RWPE2 (cell line): ENCODE results near the gene FES.

ENCODE experiments used
- ATAC-seq: fragments of 200-7000 bp; cut with Tn5 transposase; 3 replicates; pipeline ENCODE4 v1.9.1; 2021; ENCODE audit warnings: low read depth
- DNase-seq: peaks from one replicate; pipeline ENCODE4 v3.0.0-alpha.2; 2020; ENCODE audit warnings: low spot score
- H3K27ac ChIP-seq: fragments of 450-650 bp; 2 replicates; pipeline ENCODE4 v1.5.1; 2017; ENCODE audit warnings: mild to moderate bottlenecking; ENCODE audit not compliant: poor library complexity, severe bottlenecking
- H3K27me3 ChIP-seq: fragments of 250-450 bp; sonication (Bioruptor Pico); 2 replicates; pipeline ENCODE4 v1.5.1; 2021; ENCODE audit warnings: mild to moderate bottlenecking, moderate library complexity; ENCODE audit not compliant: insufficient read depth, poor library complexity, severe bottlenecking
- H3K36me3 ChIP-seq: fragments of 250-450 bp; sonication (Bioruptor Pico); 2 replicates; pipeline ENCODE4 v1.5.1; 2020; ENCODE audit warnings: low read depth, mild to moderate bottlenecking, moderate library complexity
- H3K4me1 ChIP-seq: fragments of 250-450 bp; sonication (Bioruptor Pico); 2 replicates; pipeline ENCODE4 v1.5.1; 2021; ENCODE audit warnings: mild to moderate bottlenecking, moderate library complexity; ENCODE audit not compliant: insufficient read depth, poor library complexity, severe bottlenecking
- H3K4me3 ChIP-seq: fragments of 250-450 bp; sonication (Bioruptor Pico); 2 replicates; pipeline ENCODE4 v1.5.1; 2021; ENCODE audit warnings: mild to moderate bottlenecking, moderate library complexity; ENCODE audit not compliant: severe bottlenecking
- H3K9me3 ChIP-seq: fragments of 250-450 bp; sonication (Bioruptor Pico); 2 replicates; pipeline ENCODE4 v1.5.1; 2021; ENCODE audit warnings: mild to moderate bottlenecking, moderate library complexity; ENCODE audit not compliant: severe bottlenecking
- CTCF ChIP-seq: fragments of 450-650 bp; IDR thresholded peaks from one replicate; pipeline ENCODE4 v1.5.1; 2017; ENCODE audit warnings: mild to moderate bottlenecking, moderate library complexity; ENCODE audit not compliant: poor library complexity, severe bottlenecking

FES gene

GRCh38 chr15:90865702-90866101 is 18.6 kb upstream of the FES start:
- H3K4me3 ChIP-seq: no peak overlapping the region
- H3K27ac ChIP-seq: no peak overlapping the region
- no peaks in the 10 kb centered on the region for H3K27me3 ChIP-seq
- no peaks in the 10 kb centered on the region for H3K36me3 ChIP-seq
- peaks cover 41% of the 10 kb centered on the region for H3K4me1 ChIP-seq
- ATAC-seq (no peak), DNase-seq (no peak)
- H3K9me3 ChIP-seq: no peaks in the 10 kb centered on the region
- TF ChIP-seq CTCF: no peak

DNA sequence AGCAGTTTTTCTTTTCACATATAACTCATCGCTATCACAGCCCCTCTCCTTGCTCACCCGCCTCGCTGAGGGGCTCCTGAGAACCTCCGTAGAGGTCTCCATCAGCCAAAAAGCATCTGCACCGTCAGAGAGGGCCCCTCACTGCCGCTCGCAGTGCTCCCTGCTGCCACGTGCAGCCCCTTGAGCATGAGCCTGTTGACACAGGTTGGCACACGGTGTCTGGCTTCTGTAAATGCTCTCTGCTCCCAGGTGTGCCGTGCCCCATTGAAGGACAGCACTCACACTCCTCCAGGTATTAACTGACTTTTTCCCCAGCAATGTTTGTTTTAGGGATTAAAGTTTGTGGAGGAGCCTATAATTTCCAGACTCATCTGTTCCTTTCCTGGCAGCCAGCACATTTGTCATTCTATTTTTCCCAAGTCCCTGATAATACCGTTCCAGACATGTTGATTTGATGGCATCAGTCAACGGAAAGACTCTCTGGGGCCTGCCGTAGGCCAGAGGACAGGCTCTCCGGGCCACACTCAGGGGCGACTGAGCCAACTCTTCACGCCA is 18.1 kb upstream of the FES start:
- TF ChIP-seq CTCF: no peak
- no peak for DNase-seq
- H3K4me3 ChIP-seq: no peak overlapping the region
- no peaks in the 10 kb centered on the region for H3K9me3 ChIP-seq
- no peak overlapping the region for H3K27ac ChIP-seq
- no peaks in the 10 kb centered on the region for H3K36me3 ChIP-seq
- H3K4me1 ChIP-seq: peaks cover 36% of the 10 kb centered on the region
- ATAC-seq: no peak
- H3K27me3 ChIP-seq: no peaks in the 10 kb centered on the region

DNA sequence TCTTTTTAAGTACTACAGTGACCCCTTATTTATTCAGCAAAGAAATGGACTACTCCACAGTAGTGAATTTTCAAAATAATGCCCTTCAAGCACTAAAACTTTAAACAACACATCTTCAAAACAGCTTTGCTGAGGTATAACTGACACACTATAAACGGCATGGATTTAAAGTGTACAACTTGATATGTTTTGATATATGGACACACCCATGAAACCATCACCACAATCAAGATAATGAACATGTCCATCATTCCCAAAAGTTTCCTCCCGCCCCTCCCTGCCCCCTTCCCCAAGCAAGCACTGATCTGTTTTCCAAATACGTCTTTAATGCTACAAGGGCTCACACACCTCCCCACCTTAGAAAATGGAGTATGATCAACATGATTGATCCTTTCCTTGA is 17.5 kb upstream of the FES start:
- peaks cover 33% of the 10 kb centered on the region for H3K4me1 ChIP-seq
- ATAC-seq: no peak

GRCh38 chr15:90868261-90868689 is 16.0 kb upstream of the FES start, which contains the start of gene FURIN:
Gene FURIN (plus strand): TSS chr15:90868588. CDS start chr15:90875741, 7,153 bp downstream.
- Histone ChIP-seq H3K4me3 (no peak within 1 kb of the TSS), H3K27me3 (no peaks in the 10 kb centered on the region), H3K36me3 (no peaks in the 10 kb centered on the region), H3K4me1 (peaks cover 39% of the 10 kb centered on the region), H3K9me3 (no peaks in the 10 kb centered on the region), H3K27ac (peak within 1 kb of the TSS; percentile 84)
- ATAC-seq: no peak
- no peak for DNase-seq
- no peak for TF ChIP-seq CTCF

More for the DNA sequence above, 17.5 kb upstream of the FES start:
- Histone ChIP-seq H3K36me3 (no peaks in the 10 kb centered on the region), H3K4me3 (no peak overlapping the region), H3K27me3 (no peaks in the 10 kb centered on the region), H3K9me3 (no peaks in the 10 kb centered on the region), H3K27ac (no peak overlapping the region)
- TF ChIP-seq CTCF: no peak
- DNase-seq: no peak

- DNase-seq (no peak), ATAC-seq (no peak)
- Histone ChIP-seq H3K27me3 (no peaks in the 10 kb centered on the region), H3K27ac (peak overlapping the region; percentile 84), H3K9me3 (no peaks in the 10 kb centered on the region), H3K36me3 (no peaks in the 10 kb centered on the region; the same call in 1 of the 2 replicates), H3K4me3 (no peak overlapping the region), H3K4me1 (peaks cover 41% of the 10 kb centered on the region)
- TF ChIP-seq CTCF: no peak
These were observed 15.2 kb upstream of the FES start for GRCh38 chr15:90869140-90869541.
